DND-41 (cell line): ENCODE measurements around the gene DCBLD1.

Source experiments
- ATAC-seq: fragments of 200-7000 bp; cut with Tn5 transposase; 3 replicates; pipeline ENCODE4 v1.9.1; 2021; ENCODE audit warnings: low read depth; ENCODE audit not compliant: insufficient read depth
- DNase-seq: peaks from one replicate; pipeline ENCODE4 v3.0.0-alpha.2; 2020
- H2AFZ ChIP-seq: 2 replicates; pipeline ENCODE4 v1.6.0; 2012; ENCODE audit warnings: low read depth, low read length
- H3K27ac ChIP-seq: 2 replicates; pipeline ENCODE4 v1.5.1; 2012; ENCODE audit warnings: low read length, inconsistent platforms
- H3K27me3 ChIP-seq: fragments of 200-600 bp; sonication (generic); 2 replicates; pipeline ENCODE4 v1.6.0; 2012; ENCODE audit warnings: low read length, mild to moderate bottlenecking, inconsistent platforms; ENCODE audit not compliant: insufficient read depth, poor library complexity
- H3K36me3 ChIP-seq: 2 replicates; pipeline ENCODE4 v1.5.1; 2012; ENCODE audit warnings: low read length, inconsistent platforms; ENCODE audit not compliant: insufficient read depth
- H3K4me1 ChIP-seq: 2 replicates; pipeline ENCODE4 v1.5.1; 2012; ENCODE audit warnings: mild to moderate bottlenecking, low read length; ENCODE audit not compliant: insufficient read depth
- H3K4me2 ChIP-seq: 2 replicates; pipeline ENCODE4 v1.6.0; 2012; ENCODE audit warnings: mild to moderate bottlenecking, moderate library complexity, low read length, inconsistent platforms; ENCODE audit not compliant: insufficient read depth
- H3K4me3 ChIP-seq, 2 experiments: fragments of 200-600 bp in 1 of 2; shearing (Covaris generic) in 1 of 2; 2 replicates each; pipeline ENCODE4 v1.5.1; 2012 to 2016; ENCODE audit warnings: inconsistent platforms in 2 of 2, low read length in 2 of 2, mild to moderate bottlenecking in 2 of 2, low read depth in 1 of 2, moderate library complexity in 1 of 2
- H3K79me2 ChIP-seq: 2 replicates; pipeline ENCODE4 v1.6.0; 2012; ENCODE audit warnings: low read length, inconsistent platforms; ENCODE audit not compliant: insufficient read depth
- H3K9ac ChIP-seq: 2 replicates; pipeline ENCODE4 v1.6.0; 2012; ENCODE audit warnings: low read depth, mild to moderate bottlenecking, inconsistent platforms, low read length, moderate library complexity
- H3K9me3 ChIP-seq: 2 replicates; pipeline ENCODE4 v1.5.1; 2012; ENCODE audit warnings: low read length, moderate library complexity, mild to moderate bottlenecking, inconsistent platforms; ENCODE audit not compliant: insufficient read depth, severe bottlenecking
- H4K20me1 ChIP-seq: 2 replicates; pipeline ENCODE4 v1.6.0; 2012; ENCODE audit warnings: low read length; ENCODE audit not compliant: insufficient read depth
- EZH2 ChIP-seq: IDR thresholded peaks from 3 replicates; pipeline ENCODE4 v1.6.1; 2012; ENCODE audit warnings: borderline replicate concordance, low read depth, mild to moderate bottlenecking, moderate library complexity, low read length, inconsistent platforms; ENCODE audit not compliant: severe bottlenecking
- TF ChIP-seq, protein P1 (sequence below): IDR thresholded peaks from 2 replicates; pipeline ENCODE4 v1.5.1; 2012; ENCODE audit warnings: borderline replicate concordance, low read length, moderate library complexity, mild to moderate bottlenecking; ENCODE audit not compliant: poor library complexity, severe bottlenecking; ENCODE audit errors: extremely low read depth

DCBLD1 gene

DNA sequence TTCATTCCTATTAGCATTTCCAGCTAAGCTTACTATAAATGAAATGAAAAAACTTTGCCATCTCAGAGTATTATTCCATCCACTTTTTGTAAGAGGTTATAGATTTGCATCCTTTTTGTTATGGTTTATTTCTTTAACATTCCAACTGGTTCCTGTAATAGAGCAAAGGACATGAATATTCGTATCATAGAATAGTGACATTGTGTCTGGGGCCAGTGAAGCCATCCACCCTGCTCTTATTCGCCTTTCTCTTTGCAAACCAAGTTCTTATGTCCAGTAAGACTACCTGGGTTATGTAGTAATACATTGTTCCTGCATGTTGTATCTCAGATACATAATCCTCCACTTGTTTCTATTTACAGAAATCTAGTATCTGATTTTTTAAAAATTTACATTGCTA is 43.1 kb downstream of the DCBLD1 start:
- Histone ChIP-seq H3K79me2 (no peaks in the 10 kb centered on the region), H3K9ac (no peak overlapping the region), H3K4me2 (no peak overlapping the region), H3K36me3 (no peaks in the 10 kb centered on the region), H4K20me1 (no peaks in the 10 kb centered on the region), H3K27ac (no peak overlapping the region), H3K27me3 (no peaks in the 10 kb centered on the region), H3K4me3 (no peak overlapping the region), H3K9me3 (no peaks in the 10 kb centered on the region), H2AFZ (no peak overlapping the region), H3K4me1 (no peaks in the 10 kb centered on the region)
- TF ChIP-seq EZH2: no peak
- ATAC-seq (no peak), DNase-seq (no peak)

DNA sequence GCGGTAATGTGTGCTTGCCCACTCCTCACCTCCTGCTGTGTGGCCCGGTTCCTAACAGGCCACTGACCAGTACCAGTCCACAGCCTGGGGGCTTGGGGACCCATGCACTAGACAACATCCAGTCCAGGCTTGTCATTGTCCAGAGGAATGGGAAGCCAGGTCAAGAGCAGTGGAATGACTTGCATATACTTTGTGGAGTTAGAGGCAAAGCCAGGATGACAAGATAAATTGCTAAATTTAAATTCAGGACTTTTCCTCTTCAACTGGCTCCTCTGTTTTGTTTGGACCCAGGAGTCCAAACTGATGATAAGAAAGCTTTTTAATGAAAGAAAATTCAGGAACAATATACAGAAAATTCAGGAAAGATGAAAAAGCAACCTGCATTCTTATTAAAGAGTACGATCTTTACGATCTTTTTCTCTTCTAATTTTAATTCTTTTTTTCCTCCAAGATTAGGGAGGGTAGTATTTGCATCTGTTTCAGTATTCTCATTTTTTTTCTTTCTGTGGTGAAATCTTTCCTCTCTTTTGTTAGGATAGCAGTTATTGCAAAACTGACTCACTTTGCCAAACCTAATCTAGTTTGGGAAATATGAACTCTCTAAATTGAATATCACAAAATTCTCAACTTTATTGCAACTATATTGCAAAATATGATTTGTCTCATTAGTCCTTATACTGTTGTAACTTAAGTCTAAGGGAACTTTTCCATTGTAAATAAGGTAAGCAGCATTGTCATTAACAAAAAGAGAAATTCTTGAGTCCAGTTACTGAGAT is 48.2 kb downstream of the DCBLD1 start:
- no peak overlapping the region for H3K4me2 ChIP-seq
- no peak overlapping the region for H3K9ac ChIP-seq
- H3K4me3 ChIP-seq: no peak overlapping the region
- H4K20me1 ChIP-seq: no peaks in the 10 kb centered on the region
- no peak for ATAC-seq
- TF ChIP-seq EZH2: no peak
- TF ChIP-seq, protein P1, sequence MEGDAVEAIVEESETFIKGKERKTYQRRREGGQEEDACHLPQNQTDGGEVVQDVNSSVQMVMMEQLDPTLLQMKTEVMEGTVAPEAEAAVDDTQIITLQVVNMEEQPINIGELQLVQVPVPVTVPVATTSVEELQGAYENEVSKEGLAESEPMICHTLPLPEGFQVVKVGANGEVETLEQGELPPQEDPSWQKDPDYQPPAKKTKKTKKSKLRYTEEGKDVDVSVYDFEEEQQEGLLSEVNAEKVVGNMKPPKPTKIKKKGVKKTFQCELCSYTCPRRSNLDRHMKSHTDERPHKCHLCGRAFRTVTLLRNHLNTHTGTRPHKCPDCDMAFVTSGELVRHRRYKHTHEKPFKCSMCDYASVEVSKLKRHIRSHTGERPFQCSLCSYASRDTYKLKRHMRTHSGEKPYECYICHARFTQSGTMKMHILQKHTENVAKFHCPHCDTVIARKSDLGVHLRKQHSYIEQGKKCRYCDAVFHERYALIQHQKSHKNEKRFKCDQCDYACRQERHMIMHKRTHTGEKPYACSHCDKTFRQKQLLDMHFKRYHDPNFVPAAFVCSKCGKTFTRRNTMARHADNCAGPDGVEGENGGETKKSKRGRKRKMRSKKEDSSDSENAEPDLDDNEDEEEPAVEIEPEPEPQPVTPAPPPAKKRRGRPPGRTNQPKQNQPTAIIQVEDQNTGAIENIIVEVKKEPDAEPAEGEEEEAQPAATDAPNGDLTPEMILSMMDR: no peak
- H3K79me2 ChIP-seq: no peaks in the 10 kb centered on the region
- no peaks in the 10 kb centered on the region for H3K4me1 ChIP-seq
- no peak overlapping the region for H2AFZ ChIP-seq
- H3K9me3 ChIP-seq: no peaks in the 10 kb centered on the region
- DNase-seq: no peak
- H3K27me3 ChIP-seq: peaks cover 8% of the 10 kb centered on the region
- H3K36me3 ChIP-seq: no peaks in the 10 kb centered on the region
- H3K27ac ChIP-seq: no peak overlapping the region

DNA sequence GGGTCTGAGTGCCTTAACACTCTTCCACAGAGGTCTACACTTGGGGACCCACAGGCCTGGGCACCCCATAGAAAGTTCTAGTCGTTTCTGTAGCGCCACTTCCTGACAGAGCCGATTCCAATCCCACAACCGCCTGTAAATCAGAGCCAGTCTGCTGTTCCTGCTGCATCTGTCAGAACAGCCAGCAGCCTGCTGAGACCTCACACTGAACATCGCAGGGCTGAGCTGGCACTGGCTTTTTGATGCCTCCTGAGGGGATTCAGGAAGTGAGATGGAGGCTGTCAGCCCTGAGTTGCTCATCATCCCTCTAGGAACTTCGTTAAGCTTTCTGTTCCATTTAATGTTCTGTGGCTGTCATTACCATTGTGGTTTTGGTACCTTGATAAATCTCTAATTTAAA is 48.9 kb downstream of the DCBLD1 start:
- no peak overlapping the region for H2AFZ ChIP-seq
- H3K9me3 ChIP-seq: no peaks in the 10 kb centered on the region
- H3K79me2 ChIP-seq: no peaks in the 10 kb centered on the region
- H3K4me1 ChIP-seq: no peaks in the 10 kb centered on the region
- no peak overlapping the region for H3K4me3 ChIP-seq
- H4K20me1 ChIP-seq: no peaks in the 10 kb centered on the region
- ATAC-seq: no peak
- H3K27ac ChIP-seq: no peak overlapping the region
- no peak overlapping the region for H3K9ac ChIP-seq
- no peak overlapping the region for H3K4me2 ChIP-seq
- no peak for DNase-seq
- no peaks in the 10 kb centered on the region for H3K36me3 ChIP-seq
- TF ChIP-seq EZH2: no peak
- TF ChIP-seq, protein P1: no peak
- H3K27me3 ChIP-seq: peaks cover 8% of the 10 kb centered on the region

DNA sequence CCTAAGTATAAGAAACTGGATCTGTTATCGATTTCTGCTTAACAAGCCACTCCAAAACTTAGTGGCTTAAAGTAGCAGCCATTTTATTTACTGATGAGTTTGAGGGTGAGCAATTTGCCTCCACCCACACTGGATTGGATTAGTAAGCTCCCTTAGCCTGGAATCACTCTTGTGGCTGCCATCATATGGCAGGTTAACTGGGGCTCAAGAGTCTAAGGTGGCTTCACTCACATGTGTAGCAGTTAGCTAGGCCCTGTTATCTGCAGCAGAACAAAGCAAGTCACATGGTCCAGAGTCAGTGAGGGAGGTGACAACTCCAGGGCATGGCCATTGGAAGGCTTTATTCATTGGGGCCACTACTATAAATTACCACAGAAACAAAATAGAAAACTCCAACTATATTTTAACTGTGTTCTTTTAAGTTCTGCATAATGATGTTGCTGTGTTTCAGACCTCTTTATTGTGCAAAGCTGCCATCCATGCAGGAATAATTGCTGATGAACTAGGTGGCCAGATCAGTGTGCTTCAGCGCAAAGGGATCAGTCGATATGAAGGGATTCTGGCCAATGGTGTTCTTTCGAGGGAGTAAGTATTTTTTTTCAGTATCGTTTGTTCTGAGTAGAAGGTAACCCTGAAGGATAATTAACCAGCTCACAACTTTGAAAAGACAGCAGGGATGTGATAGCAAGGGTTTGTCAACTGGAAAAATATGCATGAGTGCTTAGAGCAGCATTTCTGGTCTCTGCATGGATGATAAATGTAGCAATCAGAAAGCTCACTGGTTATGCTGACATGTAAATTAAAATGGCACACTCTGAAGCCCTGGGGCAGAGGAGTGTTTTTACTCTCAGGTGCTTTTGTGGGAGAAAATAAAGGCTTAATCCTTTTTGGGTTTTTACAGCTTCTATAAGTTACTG is 49.6 kb downstream of the DCBLD1 start:
- ATAC-seq: no peak
- Histone ChIP-seq H3K9me3 (no peaks in the 10 kb centered on the region), H3K9ac (no peak overlapping the region), H4K20me1 (no peaks in the 10 kb centered on the region), H3K27ac (no peak overlapping the region), H3K36me3 (no peaks in the 10 kb centered on the region), H3K27me3 (peaks cover 8% of the 10 kb centered on the region), H3K4me1 (no peaks in the 10 kb centered on the region), H3K4me3 (no peak overlapping the region), H3K79me2 (no peaks in the 10 kb centered on the region), H3K4me2 (no peak overlapping the region), H2AFZ (no peak overlapping the region)
- no peak for DNase-seq
- TF ChIP-seq, protein P1: no peak
- no peak for TF ChIP-seq EZH2
